ENCODE measurements around the gene TRNP1.

The TRNP1 gene

GRCh38 chr1:27003745-27004470 lies 10.4 kb downstream of the TRNP1 start:
- DNase-seq: no peak

- DNase-seq: peak; percentile 40
These were observed 11.1 kb downstream of the TRNP1 start for GRCh38 chr1:27004471-27005165.

DNA sequence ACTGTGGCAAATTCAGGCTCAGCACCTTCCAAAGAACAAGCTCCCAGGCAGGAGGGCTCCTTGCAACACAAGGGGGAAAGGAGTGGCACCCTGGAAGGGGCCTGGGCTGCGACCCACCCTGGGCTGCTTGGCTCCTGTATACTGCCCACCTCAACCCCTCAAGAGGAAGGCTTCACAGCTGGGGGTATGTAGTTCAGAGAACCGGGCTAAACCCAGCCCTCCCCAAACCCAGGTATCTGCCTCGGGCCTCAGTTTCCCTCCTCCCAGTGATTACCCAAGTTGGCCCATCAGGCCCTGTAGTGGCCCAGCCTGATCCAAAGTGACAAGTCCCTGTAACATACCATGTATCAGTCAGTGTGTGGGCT lies 11.7 kb downstream of the TRNP1 start:
- DNase-seq: no peak

DNA sequence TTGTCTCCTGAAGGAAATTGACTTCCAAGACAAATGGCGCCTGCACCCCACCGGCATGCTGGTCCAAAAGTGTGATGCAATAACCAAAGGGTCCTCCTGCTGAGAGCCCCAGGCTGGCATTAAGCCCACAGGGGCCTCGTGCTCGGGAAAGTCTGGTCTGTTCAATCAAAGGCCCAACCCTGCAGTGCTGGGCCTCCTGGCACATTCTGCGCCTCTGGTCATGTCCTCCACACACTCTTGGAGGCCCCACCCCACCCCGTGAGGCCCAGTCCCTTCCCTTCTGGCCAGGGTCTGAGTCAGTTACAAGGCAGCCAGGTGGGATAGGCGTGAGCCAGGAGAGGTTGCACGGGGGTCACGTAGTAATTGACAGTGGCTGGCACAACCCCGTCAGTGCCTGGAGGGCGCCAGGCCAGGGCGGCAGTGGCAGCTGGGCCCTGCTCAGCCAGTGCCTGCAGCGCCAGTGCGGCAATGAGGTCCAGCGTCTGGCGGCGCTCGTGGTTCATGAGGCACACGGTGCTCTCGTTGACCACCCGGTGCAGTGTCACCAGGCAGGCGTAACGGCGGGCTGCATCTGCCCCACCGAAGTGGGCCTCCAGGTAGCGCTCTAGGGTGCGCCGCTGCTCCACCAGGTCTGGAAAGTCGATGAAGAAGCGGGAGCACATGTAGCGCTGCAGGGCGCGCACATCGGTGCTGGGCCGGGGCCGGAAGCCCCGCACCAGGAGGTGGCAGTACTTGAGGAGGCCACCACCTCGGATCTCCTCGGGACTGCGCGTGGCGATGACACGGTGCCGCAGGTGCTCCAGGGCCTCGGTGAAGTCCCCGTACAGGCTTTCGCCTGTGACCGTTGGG lies 12.4 kb downstream of the TRNP1 start:
- no peak for DNase-seq

DNA sequence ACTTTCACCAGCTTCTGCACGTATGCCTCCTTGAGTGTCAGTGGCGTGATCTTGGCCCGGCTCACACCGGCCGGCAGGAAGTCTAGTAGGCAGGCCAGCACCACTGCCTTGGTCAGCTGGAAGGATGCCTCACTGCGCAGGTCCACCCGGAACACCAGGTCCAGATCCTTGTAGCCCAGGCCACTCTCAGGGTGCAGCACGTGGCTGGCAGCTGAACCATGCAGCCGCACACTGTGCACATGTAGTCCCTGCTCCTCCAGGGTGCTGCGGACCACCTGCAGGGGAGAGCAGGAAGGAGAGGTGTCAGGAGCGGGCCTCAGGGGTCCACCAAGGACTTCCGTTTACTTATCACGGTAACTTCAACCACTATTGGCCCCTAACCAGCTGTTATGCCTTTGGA lies 13.2 kb downstream of the TRNP1 start:
- DNase-seq: no peak

GRCh38 chr1:27007909-27008582 lies 14.6 kb downstream of the TRNP1 start:
- DNase-seq: no peak

GRCh38 chr1:27009601-27010197 lies 16.2 kb downstream of the TRNP1 start:
- no peak for DNase-seq

GRCh38 chr1:27010226-27010994 lies 16.9 kb downstream of the TRNP1 start:
- no peak for DNase-seq

DNA sequence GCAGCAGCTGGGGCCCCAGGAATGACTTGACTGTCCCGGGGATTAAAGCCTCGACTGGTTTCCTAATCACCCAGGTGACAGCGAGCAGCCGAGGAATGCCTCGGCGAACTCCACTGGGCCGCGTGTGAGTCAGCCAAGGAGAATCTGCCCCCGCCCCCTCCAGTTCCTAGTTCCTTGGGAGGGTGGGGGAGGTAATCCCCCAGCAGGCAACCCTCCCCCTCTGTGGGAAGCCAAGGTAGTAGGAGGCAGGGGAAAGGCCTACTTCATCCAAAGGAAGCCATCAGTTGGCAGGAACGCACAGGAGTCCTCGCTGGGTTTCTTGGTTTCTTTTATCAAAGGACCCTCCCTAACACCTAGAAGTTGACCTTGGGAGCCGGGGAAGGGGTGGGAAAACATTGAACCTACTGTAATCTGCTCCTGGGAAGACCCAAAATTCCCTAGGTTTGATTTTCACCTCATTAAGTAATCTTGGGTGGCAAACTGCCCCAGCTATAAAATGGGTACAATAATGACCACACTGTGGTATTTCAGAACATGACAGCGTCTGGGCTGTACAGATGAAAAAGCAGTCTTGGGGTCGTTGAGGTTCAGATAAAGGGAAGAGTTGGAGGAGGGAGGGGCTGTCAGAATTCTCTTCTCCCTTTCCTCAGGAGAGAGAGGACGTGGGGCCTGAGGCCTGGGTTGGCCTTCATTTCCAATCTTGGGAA lies 17.7 kb downstream of the TRNP1 start:
- peak; percentile 87 for DNase-seq

GRCh38 chr1:27011976-27012563 lies 18.6 kb downstream of the TRNP1 start:
- no peak for DNase-seq

DNA sequence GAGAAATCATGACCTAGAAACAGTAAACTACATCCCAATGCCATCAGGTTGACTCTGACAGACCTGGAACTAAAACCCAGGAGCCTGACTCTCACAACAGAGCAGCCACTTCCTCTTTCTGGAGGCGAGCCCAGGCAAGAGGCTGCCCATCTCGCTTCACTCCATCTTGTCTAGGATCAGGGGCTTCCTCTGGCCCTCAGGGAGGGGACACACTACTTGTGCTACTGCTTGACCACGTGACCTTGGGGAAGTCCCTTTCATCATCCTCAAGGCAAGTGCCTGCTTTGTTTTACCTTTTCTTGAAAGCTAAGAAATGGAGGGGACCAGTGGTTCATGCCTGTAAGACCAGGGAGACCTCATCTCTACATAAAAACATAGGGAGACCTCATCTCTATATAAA lies 21.8 kb downstream of the TRNP1 start:
- no peak for DNase-seq

DNA sequence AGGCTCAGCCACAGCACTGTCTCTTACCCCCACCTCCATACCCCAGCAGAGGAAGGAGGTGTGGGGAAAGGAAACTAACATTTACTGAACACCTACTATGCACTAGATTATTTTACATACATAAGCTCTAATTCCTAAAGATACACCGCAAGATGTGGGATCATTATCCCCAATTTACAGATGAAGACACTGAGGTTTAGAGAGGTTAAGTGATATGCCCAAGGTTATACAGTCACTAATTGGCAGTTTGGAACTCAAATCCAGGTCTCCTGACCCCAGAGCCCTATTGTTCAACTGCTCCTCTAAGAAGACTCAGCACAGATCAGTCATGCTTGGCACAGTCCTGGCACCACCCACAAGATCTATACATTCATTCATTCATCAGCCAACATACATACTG lies 22.9 kb downstream of the TRNP1 start:
- no peak for DNase-seq

DNA sequence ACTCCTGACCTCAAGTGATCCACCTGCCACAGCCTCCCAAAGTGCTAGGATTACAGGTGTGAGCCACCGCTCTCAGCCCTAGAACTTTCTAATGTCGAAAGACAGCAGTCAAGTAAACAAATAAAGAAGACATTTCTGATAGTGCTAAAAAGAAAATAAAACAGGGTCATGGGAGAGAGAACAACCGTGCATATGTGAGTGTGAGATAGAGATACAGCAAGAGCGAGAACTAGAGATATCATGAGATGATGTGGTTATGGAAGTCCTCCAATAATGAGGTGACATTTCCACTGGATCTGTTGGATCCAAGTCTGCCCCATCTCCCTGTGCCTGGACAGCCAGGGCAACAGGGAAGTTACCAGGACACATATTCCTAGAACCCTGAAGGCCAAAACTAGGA lies 23.7 kb downstream of the TRNP1 start:
- no peak for DNase-seq

GRCh38 chr1:27018316-27018715 lies 24.8 kb downstream of the TRNP1 start:
- no peak for DNase-seq

- no peak for DNase-seq
These were observed 28.0 kb downstream of the TRNP1 start for GRCh38 chr1:27021354-27022031.

DNA sequence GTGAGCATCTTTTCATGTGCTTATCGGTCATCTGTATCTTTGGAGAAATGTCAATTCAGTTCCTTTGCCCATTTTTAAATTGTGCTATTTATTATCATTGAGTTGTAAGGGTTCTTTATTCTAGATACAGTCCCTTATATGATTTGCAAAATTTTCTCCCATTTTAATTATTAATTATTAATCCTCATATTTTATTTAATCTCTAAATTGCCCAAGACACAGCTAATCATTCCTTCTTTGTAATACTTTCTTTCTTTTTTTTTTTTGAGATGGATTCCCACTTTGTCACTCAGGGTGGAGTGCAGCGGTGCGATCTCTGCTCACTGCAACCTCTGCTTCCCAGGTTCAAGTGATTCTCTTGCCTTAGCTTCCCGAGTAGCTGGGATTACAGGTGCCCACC lies 32.2 kb downstream of the TRNP1 start:
- DNase-seq: no peak

- DNase-seq: no peak
These were observed 33.4 kb downstream of the TRNP1 start for GRCh38 chr1:27026621-27027574.

GRCh38 chr1:27027575-27028250 lies 34.2 kb downstream of the TRNP1 start:
- no peak for DNase-seq

DNA sequence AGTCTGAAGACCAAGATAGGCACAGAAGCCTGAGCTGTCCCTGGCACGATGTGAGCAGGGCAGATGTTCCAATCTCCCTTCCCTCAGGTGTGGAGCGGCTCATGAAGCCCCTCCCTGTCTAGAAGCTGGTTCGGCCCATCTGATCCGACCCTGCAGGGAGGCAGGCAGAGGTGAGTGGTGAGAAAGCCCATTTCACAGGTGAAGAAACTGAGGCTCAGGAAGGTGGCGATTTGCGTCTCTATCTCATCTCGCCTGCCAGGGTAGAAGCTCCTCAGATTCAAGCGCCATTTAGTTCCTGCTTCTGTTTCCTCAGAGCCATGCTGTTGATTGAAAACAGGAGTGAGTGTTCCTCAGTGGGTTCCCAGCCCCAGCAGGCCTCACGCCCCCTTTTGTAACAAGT lies 36.0 kb downstream of the TRNP1 start:
- no peak for DNase-seq

Data from kidney glomerular epithelial cell (primary cell).